Left ventricle myocardium inferior (tissue), 1 donor: Measurements from ENCODE around the gene SCN1B. TPM values are rescaled to one million over a fixed set of nuclear protein-coding genes. Genes with fewer than 3 reads are reported as not detected.
"Not testable (repeated sequence)": the region's sequence is repeated elsewhere in the genome, so short reads cannot be mapped to it uniquely, and the experiment has no call there.

ENCODE experiments used
- DNase-seq: peaks from one replicate; pipeline ENCODE4 v3.0.0-alpha.2; 2020
- H3K27ac ChIP-seq: fragments of 200-600 bp; replicated peaks from 2 replicates; pipeline ENCODE4 v1.8.0; 2021
- H3K27me3 ChIP-seq: fragments of 200-600 bp; 2 replicates; pipeline ENCODE4 v1.8.0; 2021; ENCODE audit warnings: low read depth
- H3K36me3 ChIP-seq: fragments of 200-600 bp; 2 replicates; pipeline ENCODE4 v1.8.0; 2021
- H3K4me1 ChIP-seq: fragments of 200-600 bp; 2 replicates; pipeline ENCODE4 v1.8.0; 2021
- H3K4me3 ChIP-seq: fragments of 200-600 bp; 2 replicates; pipeline ENCODE4 v1.8.0; 2021; ENCODE audit warnings: mild to moderate bottlenecking, moderate library complexity
- H3K9me3 ChIP-seq: fragments of 200-600 bp; replicated peaks from 2 replicates; pipeline ENCODE4 v1.8.0; 2021
- intact Hi-C: fragments of 100-400 bp; cut with micrococcal nuclease; formaldehyde crosslinking; loops from one replicate; pipeline ENCODE4 v1.11.0; 2022
- total RNA-seq: library from RNA; stranded (reverse); fragmentation: NEBNext Ultra II Directional; extraction: Animal tissue kit (Norgen Biotek cat#: 25700); gene quantifications from one replicate; pipeline ENCODE4 v1.2.1, GENCODE V29; 2021
- TF ChIP-seq, protein P1 (sequence below): fragments of 200-600 bp; IDR thresholded peaks from 2 replicates; pipeline ENCODE4 v1.8.0; 2021; ENCODE audit warnings: antibody characterized with exemption, mild to moderate bottlenecking, borderline replicate concordance
- donor health status: DM: no; HTN: yes; CAD: no; lungs with severe emphysema.

SCN1B gene
- total RNA-seq, 1 donor from 2014 or later: 52.8 TPM

DNA sequence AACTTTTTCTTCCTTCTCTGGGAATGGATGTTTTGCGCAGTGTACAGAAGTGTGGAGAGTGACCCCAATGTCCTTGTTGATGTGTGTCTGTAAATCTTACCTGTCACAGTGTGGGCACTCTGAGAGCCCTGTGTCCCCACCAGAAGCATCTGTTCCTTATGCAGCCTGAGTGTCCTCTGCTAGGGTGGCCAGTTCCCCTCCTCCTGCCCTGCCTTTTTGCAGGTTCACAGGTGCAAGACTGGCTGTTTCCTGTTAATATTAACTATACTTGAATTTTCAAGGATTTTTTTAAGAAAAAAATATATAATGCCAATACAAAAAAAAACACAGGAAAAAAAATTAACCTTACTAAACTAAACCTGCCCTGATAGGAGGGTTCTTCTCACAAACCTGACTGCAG is 42.2 kb upstream of the SCN1B start:
- TF ChIP-seq, protein P1, sequence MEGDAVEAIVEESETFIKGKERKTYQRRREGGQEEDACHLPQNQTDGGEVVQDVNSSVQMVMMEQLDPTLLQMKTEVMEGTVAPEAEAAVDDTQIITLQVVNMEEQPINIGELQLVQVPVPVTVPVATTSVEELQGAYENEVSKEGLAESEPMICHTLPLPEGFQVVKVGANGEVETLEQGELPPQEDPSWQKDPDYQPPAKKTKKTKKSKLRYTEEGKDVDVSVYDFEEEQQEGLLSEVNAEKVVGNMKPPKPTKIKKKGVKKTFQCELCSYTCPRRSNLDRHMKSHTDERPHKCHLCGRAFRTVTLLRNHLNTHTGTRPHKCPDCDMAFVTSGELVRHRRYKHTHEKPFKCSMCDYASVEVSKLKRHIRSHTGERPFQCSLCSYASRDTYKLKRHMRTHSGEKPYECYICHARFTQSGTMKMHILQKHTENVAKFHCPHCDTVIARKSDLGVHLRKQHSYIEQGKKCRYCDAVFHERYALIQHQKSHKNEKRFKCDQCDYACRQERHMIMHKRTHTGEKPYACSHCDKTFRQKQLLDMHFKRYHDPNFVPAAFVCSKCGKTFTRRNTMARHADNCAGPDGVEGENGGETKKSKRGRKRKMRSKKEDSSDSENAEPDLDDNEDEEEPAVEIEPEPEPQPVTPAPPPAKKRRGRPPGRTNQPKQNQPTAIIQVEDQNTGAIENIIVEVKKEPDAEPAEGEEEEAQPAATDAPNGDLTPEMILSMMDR: no peak

GRCh38 chr19:34989298-34989697 is 41.0 kb upstream of the SCN1B start:
- H3K9me3 ChIP-seq: no peaks in the 10 kb centered on the region
- intact Hi-C loops: no loop called here
- peaks cover 18% of the 10 kb centered on the region for H3K4me1 ChIP-seq
- no peak overlapping the region for H3K27ac ChIP-seq
- no peaks in the 10 kb centered on the region for H3K36me3 ChIP-seq
- H3K27me3 ChIP-seq: no peaks in the 10 kb centered on the region
- TF ChIP-seq, protein P1: no peak
- DNase-seq: no peak
- H3K4me3 ChIP-seq: no peak overlapping the region

More for the DNA sequence above, 42.2 kb upstream of the SCN1B start:
- no peaks in the 10 kb centered on the region for H3K36me3 ChIP-seq
- no peaks in the 10 kb centered on the region for H3K27me3 ChIP-seq
- peaks cover 14% of the 10 kb centered on the region for H3K4me1 ChIP-seq
- intact Hi-C loops: no loop called here
- DNase-seq: no peak
- H3K27ac ChIP-seq: no peak overlapping the region
- H3K9me3 ChIP-seq: no peaks in the 10 kb centered on the region
- H3K4me3 ChIP-seq: no peak overlapping the region

- Histone ChIP-seq H3K36me3 (no peaks in the 10 kb centered on the region), H3K27me3 (no peaks in the 10 kb centered on the region), H3K4me3 (no peak overlapping the region), H3K9me3 (no peaks in the 10 kb centered on the region), H3K4me1 (peaks cover 21% of the 10 kb centered on the region), H3K27ac (no peak overlapping the region)
- intact Hi-C loops: no loop called here
- TF ChIP-seq, protein P1: no peak
- no peak for DNase-seq
Observed at GRCh38 chr19:34990578-34991192, 39.6 kb upstream of the SCN1B start.

- Histone ChIP-seq H3K4me3 (no peak overlapping the region), H3K27ac (no peak overlapping the region), H3K9me3 (no peaks in the 10 kb centered on the region), H3K4me1 (peaks cover 26% of the 10 kb centered on the region), H3K36me3 (no peaks in the 10 kb centered on the region), H3K27me3 (no peaks in the 10 kb centered on the region)
- TF ChIP-seq, protein P1: no peak
- DNase-seq: no peak
- intact Hi-C loops: no loop called here
Observed at GRCh38 chr19:34991542-34992333, 38.5 kb upstream of the SCN1B start.

GRCh38 chr19:34992582-34992981 is 37.7 kb upstream of the SCN1B start:
- H3K9me3 ChIP-seq, H3K36me3 ChIP-seq, H3K27ac ChIP-seq, H3K27me3 ChIP-seq, H3K4me3 ChIP-seq, DNase-seq, intact Hi-C loops: not testable (repeated sequence)
- peaks cover 35% of the 10 kb centered on the region for H3K4me1 ChIP-seq

DNA sequence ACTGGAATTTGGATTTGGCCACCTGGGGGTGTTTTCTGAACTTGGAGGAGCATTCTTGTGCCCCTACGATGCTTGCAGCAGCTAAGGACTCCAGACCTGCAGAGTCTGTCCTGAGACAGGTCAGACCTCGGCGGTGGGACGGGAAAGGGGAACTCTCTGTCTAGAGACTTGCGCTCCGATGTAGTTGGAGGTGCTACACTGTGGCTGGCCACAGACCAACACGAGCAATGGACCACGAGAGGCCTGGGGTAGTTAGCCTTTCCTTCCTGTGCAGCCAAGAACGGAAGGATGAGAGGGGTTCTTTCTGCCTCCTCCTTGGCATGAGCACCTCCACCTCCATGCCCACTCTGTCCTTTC is 36.0 kb upstream of the SCN1B start:
- no peaks in the 10 kb centered on the region for H3K27me3 ChIP-seq
- intact Hi-C loops: no loop called here
- peak overlapping the region; percentile 88 for H3K27ac ChIP-seq
- H3K4me1 ChIP-seq: peaks cover 48% of the 10 kb centered on the region
- no peaks in the 10 kb centered on the region for H3K9me3 ChIP-seq
- no peak for DNase-seq
- no peak overlapping the region for H3K4me3 ChIP-seq
- H3K36me3 ChIP-seq: no peaks in the 10 kb centered on the region
- TF ChIP-seq, protein P1: no peak
